ENCODE measurements around the gene DENND2A.

DENND2A gene

GRCh38 chr7:140619176-140619575, 21.4 kb downstream of the DENND2A start:
- DNase-seq (ENCODE audit: low spot score), result no peak

- DNase-seq (ENCODE audit: low spot score), result no peak
These were observed 22.3 kb downstream of the DENND2A start for GRCh38 chr7:140618306-140618705.

DNA sequence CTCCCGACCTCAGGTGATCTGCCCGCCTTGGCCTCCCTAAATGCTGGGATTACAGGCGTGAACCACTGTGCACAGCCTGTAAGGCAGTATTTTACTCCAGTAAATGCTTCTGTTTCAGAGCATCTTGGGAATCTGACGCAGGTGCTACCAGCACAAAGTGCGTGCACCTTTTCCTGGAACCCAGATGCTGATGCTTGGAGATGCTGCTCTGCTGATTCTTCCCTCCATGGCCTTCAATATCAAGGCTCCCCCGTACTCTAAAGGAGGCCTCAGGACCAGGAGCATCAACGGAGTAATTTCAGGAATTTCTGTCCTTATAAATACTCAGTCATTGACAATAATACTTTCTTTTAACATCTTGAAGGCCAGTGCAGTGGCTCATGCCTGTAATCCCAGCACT, 23.5 kb downstream of the DENND2A start:
- no peak for DNase-seq (ENCODE audit: low spot score)

- no peak for DNase-seq (ENCODE audit: low spot score)
These were observed 24.3 kb downstream of the DENND2A start for GRCh38 chr7:140616328-140616727.

- DNase-seq (ENCODE audit: low spot score), result no peak
These were observed 29.0 kb downstream of the DENND2A start for GRCh38 chr7:140611641-140612040.

DNA sequence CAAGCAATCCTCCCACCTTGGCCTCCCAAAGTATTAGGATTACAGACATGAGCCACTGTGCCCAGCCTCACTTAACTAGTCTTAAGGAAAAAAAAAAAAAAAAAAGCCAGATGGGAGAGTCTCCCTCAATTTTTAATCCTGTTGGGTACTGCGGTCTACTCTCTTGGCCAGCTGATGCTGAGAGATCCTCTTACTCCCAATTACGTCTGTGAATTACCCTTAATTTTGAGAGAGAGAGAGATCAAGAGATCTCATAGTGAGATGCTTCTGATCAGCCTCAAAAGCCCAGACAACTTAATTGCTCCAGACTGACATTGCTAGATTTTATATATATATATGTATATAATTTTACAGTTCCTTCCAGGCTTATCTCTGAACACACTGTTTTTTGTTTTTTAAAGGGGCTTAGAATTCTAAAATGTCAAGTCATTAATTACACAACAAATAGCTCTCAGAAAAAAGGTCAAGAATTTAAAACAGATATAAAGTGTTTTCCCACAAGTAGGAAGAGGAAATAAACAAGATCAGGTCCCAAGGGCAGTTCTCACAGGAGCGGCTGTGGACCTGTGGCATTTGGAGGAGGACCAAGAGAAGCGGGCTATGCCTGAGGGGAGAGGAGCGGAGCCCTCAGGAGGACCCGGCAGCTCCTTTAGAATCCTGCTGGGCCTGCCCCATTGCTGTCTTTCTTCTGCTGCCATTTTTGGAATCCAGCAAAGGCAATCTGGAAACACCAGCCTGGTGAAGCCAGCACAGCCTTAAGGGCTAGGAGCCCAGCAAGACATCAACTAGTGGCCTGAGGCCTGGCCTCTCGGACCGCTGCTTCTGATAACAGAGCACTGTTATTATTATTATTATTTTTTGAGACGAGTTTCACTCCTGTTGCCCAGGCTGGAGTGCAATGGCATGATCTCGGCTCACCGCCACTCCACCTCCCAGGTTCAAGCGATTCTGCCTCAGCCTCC, 30.1 kb downstream of the DENND2A start:
- DNase-seq (ENCODE audit: low spot score), result no peak

- no peak for DNase-seq (ENCODE audit: low spot score)
These were observed 31.0 kb downstream of the DENND2A start for GRCh38 chr7:140609646-140610045.

- DNase-seq (ENCODE audit: low spot score), result peak; percentile 93
These were observed 33.1 kb downstream of the DENND2A start for GRCh38 chr7:140607441-140607989.

- DNase-seq (ENCODE audit: low spot score), result no peak
These were observed 35.3 kb downstream of the DENND2A start for GRCh38 chr7:140605337-140605736.

DNA sequence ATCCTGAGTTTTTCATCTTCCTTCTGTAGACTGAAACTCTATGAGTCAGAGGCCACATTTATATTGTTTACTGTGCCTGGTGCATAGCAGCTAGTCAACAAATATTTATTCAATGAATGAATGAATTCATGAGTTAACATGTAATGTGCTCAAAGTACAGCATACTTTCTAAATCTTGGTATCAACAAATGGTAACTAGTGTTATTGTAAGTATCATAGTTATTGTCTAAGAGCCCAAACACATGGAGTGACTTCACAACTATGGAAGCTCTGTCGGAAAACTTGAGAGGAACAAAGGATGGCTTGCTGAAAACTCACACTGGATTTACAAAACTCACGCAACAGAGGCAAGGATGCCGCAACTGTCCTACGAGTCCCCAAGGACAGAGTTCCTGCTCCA, 35.9 kb downstream of the DENND2A start:
- DNase-seq (ENCODE audit: low spot score), result no peak

- no peak for DNase-seq (ENCODE audit: low spot score)
These were observed 36.5 kb downstream of the DENND2A start for GRCh38 chr7:140604076-140604475.

DNA sequence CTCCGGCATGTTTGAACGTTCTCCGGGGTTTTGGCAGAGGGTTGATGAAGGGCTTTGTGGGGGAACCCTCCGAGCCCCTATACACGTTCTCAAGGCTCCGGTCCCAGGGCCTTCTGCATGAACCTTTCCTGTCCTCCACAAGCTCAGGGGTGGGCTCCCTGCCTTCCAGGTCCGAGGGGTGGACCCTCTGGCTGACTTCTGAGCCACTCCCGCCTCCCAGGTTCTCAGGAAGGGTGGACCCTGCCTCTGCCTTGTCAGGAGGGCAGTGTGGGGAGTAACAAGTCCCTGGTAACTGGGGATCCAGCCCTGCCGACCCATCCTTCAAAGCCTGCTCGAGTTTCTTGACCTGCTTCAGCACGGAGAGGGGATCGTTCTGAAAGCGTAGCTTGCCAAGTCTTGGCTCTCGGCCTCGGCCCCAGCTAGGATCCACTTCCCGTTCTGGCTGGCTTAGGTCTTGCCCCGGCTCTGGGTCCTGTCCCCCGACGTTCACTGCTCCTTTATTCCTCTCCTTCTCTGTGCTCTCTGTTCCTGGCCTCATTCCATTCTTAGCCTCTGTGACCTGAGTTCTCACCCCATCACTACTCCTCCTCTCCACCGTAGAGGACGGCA, 38.9 kb downstream of the DENND2A start:
- no peak for DNase-seq (ENCODE audit: low spot score)

GRCh38 chr7:140600341-140600740, 40.3 kb downstream of the DENND2A start:
- no peak for DNase-seq (ENCODE audit: low spot score)

- DNase-seq (ENCODE audit: low spot score), result no peak
These were observed 43.1 kb downstream of the DENND2A start for GRCh38 chr7:140597428-140597949.

DNA sequence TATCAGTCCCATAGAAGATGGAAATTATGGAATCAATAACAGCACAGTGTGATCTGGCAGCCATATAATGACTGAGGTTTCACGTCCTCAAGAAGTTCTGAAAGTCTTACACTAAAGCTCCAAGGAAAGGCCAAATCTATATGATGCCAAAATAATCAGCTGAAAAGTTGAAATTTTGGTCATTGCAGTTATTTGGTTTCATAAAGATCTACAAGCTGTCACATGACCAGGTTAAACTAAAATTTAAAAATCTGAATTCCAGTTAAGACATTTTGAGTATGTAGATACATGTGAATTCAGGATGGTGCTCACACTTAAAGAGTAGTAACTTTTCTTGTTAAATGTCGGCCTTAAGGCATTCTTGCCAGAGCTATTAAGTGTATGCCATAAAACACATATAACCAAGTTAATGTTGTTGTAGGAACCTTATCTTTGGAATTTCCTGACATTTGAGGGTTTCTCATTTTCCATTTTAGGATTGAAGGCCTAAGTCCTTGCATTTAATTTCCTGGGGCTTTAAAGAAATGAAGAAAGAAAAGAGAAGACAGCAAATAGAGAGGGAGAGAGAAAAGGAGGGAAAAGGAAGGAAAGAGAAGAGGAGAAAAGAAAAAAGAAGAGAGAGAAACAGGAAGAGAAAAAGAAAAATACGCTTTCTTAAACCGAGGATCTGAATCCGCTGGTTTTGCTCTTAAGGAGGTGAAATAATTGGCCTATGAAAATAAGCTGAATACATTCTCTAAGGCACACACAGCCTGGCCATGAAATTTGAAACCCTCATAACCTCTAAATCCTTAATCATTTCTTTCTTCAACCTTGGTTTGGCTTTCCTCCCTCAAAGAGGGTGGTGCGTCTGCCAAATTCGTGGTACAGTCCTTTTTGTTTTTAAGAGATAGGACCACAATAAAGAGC, 43.8 kb downstream of the DENND2A start:
- no peak for DNase-seq (ENCODE audit: low spot score)

DNA sequence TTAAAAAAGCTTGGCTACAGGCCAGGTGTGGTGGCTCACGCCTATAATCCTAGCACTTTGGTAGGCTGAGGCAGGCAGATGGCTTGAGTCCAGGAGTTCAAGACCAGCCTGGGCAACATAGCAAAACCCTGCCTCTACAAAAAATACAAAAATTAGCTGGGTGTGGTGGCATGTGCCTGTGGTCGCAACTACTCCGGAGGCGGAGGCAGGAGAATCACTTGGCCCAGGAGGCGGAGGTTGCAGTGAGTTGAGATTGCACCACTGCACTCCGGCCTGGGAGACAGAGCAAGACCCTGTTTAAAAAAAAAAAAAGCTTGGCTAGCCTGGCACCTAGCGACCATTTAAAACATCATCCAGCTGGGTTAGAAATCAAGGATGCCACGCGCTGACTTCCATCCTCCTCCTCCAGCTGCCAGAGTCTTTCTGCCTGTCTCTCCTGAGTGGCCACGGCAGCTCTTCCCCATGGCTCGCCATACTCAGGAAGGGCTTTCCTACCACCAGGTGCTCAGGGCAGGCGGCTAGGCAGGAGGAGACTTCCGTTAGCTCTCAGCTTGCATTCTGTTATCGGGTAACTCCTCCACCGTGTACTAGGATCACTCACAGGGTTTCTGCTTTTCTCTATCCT, 45.0 kb downstream of the DENND2A start:
- no peak for DNase-seq (ENCODE audit: low spot score)

DNA sequence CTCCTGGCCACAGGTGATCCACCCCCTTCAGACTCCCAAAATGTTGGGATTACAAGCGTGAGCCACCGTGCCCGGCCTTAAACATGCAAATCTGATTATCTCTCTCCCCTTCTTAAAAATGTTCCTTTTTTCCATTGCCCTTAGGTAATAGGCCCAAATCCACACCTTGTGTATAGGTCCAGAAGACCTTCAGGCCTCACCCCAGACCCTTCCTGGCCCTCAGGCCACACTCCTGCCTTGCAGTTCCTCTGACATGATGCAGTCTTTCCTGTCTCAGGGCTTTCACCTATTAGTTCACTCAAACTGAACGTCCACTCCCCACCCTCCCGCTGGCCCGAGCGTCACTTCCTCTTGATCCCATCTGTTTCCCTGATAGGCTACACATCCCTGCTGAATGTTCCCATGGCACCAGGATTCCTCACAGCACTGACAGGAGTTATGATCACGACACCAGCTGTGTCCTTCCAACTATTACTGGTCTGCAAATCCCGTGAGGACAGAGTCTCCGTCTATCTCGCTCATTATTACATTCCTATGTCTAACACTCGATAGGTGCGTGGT, 46.4 kb downstream of the DENND2A start:
- no peak for DNase-seq (ENCODE audit: low spot score)

GRCh38 chr7:140593672-140593982, 47.0 kb downstream of the DENND2A start:
- no peak for DNase-seq (ENCODE audit: low spot score)

GRCh38 chr7:140592964-140593671, 47.5 kb downstream of the DENND2A start:
- DNase-seq (ENCODE audit: low spot score), result no peak

GRCh38 chr7:140591180-140591902, 49.3 kb downstream of the DENND2A start:
- DNase-seq (ENCODE audit: low spot score), result no peak

Measured in globus pallidus (tissue), 1 donor.